Stimulated activated CD8-positive, alpha-beta memory T cell treated with anti-CD3 and anti-CD28 coated beads, Interleukin-4, amount 100 ng/mL, for 4 hours (primary cell): ENCODE data around the gene GPT2.
"Not testable (repeated sequence)": the region's sequence is repeated elsewhere in the genome, so short reads cannot be mapped to it uniquely, and the experiment has no call there.

Experiments
- DNase-seq, 2 donors: peaks; one replicate each; pipeline ENCODE4 v3.0.0-alpha.2; 2020; ENCODE audit warnings: low read depth in 2 of 2, low spot score in 1 of 2

GPT2 gene

DNA sequence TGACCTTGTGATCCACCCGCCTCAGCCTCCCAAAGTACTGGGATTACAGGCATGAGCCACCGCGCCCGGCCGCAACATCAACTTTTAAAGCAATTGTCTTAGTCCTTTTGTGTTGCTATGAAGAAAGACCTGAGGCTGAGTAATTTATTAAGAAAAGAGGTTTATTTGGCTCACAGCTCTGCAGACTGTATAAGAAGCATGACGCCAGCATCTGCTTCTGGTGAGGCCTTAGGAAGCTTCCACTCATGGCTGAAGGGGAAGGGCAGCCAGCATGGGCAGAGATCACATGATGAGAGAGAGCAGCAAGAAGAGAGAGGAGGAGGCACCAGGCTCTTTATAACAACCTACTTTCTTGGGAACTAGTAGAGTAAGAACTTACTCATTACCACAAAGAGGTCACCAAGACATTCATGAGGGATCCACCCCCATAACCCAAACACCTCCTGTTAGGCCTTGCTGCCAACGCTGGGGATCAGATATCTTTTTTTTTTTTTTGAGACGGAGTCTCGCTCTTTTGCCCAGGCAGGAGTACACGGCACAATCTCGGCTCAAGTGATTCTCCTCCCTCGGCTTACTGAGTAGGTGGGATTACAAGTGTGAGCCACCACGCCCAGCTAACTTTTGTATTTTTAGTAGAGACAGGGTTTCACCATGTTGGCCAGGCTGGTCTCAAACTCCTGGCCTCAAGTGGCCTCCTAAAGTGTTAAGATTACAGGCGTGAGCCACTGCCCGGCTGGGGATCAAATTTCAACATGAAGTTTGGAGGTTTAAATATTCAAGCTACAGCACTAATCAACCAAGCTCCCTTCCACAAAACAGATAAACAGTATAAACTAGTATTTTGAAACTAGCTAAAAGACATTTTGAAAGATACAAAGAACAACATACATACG lies 21.4 kb upstream of the GPT2 start:
- no peak for DNase-seq

DNA sequence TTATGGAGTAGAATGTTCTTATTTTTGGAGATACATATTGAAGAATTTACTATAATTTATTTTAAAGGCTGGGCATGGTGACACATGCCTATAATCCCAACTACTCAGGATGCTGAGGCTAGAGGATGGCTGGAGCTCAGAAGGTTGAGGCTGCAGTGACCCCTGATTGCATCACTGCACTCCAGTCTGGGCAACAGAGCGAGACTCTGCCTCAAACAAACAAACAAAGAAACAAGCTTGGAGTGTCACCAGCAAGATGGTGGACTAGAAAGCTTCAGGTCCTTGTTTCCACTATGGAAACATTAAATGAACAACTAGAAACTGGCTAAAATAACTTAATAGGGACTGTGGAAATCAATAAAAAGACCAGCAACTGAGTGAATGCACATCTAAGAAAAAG lies 17.9 kb upstream of the GPT2 start:
- DNase-seq = no peak

DNA sequence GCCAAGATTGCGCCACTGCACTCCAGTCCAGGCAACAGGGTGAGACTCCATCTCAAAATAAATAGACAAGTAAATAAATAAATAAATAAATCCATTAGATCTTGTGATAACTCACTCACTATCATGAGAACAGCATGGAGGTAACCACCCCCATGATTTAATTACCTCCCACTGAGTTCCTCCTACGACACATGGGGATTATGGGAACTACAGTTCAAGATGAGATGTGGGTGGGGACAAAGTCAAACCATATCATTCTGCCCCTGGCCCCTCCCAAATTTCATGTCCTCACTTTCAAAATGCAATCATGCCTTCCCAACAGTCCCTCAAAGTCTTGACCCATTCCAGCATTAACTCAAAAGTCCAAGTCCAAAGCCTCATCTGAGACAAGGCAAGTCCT lies 16.7 kb upstream of the GPT2 start:
- not testable (repeated sequence) for DNase-seq

DNA sequence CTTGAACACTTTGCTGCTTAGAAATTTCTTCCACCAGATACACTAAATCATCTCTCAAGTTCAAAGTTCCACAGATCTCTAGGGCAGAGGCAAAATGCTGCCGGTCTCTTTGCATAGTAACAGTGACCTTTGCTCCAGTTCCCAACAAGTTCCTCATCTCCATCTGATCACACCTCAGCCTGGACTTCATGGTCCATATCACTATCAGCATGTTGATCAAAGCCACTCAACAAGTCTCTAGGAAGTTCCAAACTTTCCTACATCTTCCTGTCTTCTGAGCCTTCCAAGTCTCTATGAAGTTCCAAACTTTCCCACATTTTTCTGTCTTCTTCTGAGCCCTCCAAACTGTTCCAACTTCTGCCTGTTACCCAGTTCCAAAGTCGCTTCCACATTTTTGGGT lies 15.3 kb upstream of the GPT2 start:
- DNase-seq = not testable (repeated sequence)

DNA sequence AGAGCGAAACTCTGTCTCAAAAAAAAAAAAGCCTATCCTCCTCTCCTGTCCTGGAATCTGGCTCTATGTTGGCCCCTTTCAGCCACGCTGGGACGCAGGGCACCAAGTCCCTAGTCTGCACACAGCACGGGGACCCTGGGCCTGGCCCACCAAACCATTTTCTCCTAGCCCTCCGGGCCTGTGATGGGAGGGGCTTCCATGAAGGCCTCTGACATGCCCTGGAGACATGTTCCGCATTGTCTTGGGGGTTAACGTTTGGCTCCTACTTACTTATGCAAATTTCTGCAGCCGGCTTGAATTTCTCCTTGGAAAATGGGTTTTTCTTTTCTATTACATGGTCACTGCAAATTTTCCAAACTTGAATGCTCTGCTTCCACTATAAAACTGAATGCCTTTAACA lies 12.6 kb upstream of the GPT2 start:
- no peak for DNase-seq

DNA sequence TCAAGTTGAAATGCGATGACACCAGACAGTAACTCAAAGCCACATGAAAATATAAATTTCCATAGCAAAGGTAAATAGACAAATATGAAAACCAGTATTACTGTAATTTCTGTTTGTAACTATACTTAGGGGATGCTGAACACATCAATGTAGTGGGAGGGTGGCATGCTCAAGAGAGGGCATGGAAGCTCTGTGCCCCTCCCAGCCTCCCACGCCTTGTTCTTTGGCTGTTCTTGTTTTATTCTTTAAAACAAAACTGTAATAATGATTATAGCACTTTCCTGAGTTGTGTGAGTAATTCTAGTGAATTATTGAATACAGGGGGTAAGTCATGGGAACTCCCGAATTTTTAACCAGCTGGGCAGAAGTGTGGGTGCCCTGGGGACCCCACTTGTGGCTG lies 11.0 kb upstream of the GPT2 start:
- no peak for DNase-seq

DNA sequence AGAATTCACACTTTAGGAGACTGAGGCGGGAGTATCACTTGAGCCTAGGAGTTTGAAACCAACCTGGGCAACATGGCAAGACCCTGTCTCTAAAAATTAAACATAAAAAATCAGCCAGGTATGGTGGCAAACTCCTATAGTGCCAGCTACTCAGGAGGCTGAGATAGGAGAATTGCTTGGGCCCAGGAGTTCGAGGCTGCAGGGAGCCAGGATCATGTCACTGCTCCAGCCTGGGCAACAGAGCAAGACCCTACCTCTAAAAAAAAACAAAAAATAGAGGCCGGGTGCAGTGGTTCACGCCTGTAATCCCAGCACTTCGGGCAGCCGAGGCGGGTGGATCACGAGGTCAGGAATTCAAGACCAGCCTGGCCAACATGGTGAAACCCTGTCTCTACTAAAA lies 8.9 kb upstream of the GPT2 start:
- DNase-seq = no peak

DNA sequence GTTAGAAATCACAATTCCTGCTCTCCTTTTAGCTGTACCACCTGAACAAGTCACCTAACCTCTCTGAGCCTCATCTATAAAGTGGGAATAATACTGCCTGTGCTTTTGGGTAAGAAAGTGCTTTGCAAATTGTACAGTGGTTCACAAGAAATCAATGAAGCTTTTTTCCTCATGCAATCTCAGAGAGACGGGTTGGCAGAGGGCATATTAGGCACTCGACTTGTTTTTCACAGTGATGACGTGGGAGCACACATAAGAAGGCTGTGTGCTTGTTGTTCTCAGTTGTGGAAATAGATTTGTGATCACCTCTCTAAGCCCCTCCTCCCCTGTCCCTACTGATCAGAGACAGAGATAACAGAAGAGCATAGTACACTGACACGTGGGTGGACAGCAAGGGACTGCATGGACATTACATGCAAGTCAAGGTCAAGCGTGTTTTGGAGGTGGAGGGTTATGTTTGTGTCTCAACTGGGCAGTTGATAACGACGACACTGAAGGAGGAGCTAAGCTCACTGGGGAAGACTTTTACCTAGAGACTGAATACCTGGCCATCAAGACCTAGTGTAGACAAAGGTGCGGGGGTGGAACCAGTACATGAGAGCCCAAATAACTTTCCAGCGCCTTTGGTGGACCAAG lies 1.7 kb upstream of the GPT2 start:
- no peak for DNase-seq

DNA sequence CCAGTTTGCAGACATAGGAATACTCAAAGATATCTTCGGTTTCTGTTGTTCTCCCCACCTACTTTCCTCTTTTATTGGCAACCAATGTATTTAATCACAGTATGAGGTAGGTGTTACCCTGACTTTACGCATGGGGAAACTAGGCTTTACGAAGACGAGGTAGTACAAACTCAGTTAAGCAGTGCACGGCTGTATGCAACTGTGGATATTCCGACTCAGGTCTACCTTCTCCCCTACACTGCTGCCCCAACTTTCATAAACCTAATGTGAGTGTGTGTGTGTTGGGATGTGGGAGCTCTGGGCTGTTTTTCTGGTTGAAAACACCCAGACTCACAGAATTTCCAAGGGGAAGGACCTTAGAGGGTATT lies 1.2 kb upstream of the GPT2 start:
- DNase-seq = no peak

DNA sequence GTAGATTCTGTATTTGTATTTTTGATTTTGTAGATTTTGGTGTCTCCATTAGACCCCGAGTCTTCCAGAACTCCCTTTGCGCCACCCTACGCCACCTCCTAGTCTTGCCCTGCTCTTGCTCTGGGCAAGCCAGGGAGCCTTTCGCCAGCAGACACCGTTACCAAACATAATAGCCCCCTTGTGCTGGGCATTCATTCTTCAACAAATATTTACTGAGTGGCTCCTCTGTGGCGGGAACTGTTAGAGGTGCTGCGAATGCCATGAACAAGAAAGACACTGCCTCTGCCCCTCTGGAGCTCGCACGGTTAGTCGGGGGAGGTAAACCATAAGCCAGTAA lies 841 bp upstream of the GPT2 start:
- DNase-seq = no peak

DNA sequence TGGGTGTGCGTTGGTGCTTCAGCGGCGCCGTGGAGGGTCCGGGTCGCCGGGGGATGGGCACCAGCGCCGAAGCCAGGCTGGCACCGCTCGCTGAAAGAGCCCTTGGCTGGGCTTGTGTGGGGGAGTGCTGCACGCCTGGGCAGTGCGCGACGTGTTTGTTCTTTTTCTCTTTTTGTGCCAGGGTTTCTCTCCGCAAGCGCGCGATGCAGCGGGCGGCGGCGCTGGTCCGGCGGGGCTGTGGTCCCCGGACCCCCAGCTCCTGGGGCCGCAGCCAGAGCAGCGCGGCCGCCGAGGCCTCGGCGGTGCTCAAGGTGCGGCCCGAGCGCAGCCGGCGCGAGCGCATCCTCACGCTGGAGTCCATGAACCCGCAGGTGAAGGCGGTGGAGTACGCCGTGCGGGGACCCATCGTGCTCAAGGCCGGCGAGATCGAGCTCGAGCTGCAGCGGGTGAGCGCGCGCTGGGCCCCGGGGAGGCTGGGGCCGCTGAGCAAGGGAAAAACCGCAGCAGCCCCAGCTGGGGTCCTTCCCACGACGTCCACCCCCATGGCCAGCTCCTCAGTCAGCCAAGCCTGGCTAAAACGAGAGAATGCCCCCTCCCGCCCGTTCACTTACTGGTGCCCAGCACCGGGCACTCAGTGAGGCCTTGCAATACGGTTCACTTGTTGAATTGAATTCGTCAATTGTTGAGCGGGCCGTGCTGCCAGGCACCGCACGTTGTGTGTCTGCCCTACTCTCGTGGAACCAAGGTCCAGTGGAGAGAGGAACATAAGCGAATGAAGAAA lies 541 bp downstream of the GPT2 start:
- DNase-seq = no peak

DNA sequence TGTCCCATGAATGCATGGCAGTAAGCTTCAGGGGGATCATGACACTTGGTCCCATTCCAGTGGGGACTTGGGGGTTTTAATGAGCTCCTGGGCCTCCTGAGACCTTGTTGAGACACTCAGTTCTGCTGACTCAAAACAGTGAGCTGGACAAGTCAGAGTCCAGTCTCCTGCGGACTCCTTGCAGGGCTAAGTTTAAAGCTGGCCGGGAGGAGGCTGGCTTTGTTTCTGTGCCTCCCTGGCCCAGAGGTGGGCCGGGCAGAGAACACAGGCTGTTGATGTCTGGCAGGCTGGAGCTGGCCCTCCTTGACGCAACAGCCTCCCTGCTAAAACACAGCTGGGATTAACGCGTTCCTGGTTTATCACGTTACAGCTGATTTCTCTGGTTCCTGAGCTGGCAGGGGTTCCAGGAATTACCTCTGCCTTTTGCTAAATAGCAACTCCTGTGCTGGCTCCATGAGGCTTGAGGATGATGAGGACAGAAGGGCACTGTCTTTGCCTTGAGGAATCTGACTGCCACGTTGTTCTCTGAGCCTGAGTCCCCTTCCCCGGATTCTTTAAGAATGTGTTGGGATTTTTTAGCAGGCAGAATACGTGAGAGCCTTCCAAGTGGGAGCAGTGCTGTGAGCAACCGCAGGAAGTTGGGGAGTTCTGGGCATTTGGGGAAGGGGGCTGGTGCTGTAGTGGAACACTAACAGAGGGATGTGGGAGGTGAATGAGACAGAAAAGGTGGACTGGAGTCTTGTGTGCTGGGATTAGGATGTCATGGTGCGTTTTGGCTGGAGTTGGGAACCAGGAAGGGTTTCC lies 2.0 kb downstream of the GPT2 start:
- no peak for DNase-seq

DNA sequence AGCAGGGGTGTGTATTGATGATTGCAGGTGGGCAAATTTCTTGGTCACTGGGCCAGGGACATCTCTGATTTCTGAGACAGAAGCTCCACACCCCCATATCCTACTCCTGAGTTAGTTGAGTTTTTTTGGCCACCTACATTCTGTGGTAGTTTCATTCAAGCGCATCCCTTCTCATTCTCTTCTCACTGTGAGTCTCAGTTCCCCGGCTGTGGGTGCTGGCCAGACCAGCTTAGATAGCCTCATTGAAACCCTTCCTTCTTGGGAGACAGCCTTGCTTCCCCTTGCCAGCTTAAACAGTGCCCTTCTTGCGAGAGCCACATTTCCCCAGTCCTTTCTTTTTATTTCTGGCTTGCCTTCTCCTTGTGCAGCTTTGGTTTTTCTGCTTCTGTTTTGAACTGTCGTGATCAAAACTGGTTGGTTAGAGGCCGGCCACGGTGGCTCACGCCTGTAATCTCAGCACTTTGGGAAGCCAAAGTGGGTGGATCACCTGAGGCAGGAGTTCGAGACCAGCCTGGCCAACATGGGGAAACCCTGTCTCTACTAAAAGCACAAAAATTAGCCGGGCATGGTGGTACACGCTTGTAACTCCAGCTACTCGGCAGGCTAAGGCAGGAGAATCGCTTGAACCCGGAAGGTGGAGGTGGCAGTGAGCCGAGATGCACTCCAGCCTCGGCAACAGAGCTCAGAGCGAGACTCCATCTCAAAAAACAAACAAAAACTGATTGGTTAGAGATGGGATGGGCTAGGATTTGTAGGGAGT lies 2.8 kb downstream of the GPT2 start:
- no peak for DNase-seq

DNA sequence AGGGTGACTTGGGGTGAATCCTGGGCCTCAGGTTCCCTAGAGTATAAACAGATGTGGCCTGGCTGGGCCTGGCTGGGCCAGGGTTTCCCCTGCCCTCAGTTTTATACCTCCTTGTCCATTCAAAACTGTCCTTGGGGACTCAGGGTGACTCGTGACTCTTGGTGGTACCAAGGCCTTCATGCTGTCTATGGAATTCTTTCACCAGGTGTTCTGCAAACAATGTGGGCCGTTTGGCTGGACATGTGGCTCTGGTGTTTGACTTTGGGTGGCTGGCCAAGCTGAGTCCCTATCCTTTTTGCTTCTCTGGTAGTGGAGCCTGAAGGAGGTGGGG lies 3.3 kb downstream of the GPT2 start:
- DNase-seq = no peak

DNA sequence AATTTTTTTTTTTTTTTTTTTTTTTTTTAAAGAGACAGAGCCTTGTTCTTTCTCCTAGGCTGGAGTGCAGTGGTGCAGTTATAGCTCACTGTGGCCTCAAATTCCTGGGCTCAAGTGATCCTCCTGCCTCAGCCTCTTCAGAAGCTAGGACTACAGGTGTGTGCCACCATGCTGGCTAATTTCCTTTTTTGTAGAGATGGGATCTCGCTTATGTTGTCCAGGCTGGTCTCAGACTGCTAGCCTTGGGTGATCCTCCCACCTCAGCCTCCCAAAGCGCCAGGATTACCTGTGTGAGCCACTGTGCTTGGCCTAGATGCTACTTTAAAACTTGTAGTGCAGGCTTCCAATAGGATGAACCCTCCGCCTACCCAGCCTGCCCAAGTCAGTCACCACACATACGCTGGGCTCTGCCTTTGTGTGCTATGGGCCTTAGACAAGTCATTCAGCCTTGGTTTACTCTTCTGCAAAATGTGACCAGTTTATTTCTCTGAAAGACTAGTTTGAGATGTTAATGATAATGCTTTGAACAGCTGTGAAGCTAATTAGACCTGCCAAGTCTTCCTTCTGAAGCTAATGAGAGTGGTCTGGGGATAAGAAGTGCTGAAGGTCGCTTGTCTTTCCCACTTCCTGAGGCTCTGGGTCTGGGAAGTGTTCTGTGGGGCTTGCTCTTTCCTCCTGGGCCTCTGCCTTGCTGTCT lies 5.2 kb downstream of the GPT2 start:
- no peak for DNase-seq

DNA sequence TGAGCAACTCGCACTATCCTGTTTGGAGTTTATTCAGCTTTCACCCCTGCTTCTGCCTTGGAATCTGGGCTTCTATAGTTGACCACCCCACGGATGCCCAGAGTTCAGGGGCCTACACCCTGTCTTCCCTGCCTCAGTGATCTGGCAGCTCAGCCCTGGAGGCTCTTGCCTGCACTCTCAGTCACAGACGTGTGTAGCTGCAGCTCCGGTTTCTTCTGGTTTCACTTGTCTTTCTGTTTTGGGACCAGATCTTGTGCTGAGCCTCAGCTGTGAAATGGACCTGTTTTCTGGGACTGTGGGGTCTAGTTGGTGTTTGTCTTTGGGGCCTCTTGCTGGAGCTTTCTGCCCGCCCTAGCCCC lies 5.8 kb downstream of the GPT2 start:
- DNase-seq = no peak

DNA sequence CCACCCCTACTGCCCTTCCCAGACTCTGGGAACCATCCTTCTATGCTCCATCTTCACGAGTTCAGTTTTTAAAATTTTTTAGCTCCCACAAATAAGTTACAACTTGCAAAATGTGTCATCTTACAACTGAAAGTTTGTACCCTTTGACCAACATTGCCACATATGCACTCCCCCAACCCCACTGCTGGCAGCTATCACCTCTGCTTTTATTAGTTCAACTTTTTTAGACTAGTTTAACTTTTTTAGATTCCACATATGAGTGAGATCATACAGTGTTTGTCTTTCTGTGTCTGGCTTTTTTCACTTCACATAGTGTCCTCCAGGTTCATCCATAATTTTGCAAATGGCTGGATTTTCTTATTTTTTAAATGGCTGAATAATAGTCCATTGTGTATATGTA lies 7.7 kb downstream of the GPT2 start:
- no peak for DNase-seq

DNA sequence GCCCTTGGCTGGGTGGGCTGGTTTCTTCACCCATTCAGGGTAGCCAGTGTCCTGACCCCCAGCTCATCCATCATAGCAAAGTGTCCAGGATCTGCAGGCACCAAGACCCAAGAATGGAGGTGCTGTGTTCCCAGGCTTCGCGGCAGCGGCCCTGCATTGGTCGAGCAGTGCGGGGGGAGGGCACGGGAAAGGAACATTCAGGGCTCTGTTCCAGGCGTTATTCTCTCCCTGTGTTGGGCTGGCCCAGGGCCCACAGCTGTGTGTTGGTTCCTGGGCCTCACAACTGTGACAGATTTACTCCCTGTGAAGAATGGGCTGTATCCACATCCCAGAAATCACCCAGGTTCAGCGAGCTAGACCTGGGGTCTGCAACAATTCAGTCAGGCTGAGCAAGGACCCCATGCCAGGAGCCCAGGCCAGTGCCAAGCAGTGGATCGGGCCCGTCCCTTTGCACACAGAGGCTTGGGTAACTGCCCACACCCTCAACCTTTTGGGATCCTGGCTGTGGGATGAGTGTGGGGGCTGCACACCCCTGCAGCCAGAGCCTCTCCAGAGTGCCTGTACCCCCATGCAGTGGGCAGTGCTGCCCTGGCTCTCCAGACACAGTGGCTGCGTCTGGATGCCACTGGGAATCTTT lies 10.0 kb downstream of the GPT2 start:
- DNase-seq = no peak

DNA sequence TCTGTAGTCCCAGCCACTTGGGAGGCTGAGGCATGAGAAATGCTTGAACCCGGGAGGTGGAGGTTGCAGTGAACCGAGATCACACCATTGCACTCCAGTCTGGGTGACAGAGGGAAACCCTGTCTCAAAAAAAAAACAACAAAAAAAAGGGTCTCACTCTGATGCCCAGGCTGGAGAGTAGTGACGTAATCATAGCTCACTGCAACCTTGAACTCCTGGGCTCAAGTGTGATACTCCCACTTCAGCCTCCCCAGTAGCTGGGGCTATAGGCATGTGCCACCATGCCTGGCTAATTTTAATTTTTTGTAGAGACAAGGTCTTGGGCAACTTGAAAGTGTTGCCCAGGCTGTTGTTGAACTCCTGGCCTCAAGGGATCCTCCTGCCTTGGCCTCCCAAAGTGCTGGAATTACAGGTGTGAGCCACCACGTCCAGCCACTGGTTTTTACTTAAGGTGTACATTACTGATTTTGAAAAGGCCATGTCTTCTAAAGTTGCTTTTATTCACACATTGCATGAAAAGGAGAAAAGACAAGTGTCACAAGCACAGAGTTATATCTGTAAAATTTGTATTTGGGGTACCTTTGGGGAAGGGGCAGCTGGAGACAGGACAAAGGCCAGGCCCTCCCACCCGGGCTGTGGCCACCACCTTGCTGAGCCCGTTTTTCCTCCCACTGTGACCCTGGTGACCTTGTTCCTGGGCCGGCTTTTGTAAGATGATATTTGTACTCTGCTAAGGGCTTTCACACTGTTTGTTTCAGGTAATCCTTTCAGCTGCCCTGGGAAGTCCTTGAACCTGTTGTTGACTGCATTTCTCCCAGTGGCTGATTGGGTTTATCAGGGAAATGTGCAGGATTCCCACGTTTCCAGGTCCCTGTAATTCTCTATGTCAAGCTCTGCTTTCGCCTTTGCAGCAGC lies 11.5 kb downstream of the GPT2 start:
- DNase-seq = no peak
